ENCODE measurements around the gene ACTR3C. TPM values are rescaled to one million over a fixed set of nuclear protein-coding genes. Genes with fewer than 3 reads are reported as not detected.

The ACTR3C gene
- total and polyA plus RNA-seq, 12 donors: 6.6 to 50.0 (median 26.0) TPM

GRCh38 chr7:150332852-150333635 lies 9.7 kb upstream of the ACTR3C start:
- DNase-seq: peak in 4 of 7 donors; percentile 45 to 68 (median 58)
- peak overlapping the region in 1 of 5 donors; percentile 55 for H3K27ac ChIP-seq
- H3K4me3 ChIP-seq: no peak overlapping the region
- WGBS, 4 donors: 75 to 89% (median 85%) methylated on average over 12 to 18 of the region's 18 CpGs
- intact Hi-C loops (cut with DNase I): no loop called here
- no peak for TF ChIP-seq POLR2A (IDR thresholded peaks at IDR 0.05)
- no peak for TF ChIP-seq CTCF (IDR thresholded peaks at IDR 0.05)
- peaks cover 14 to 29% of the 10 kb centered on the region in 2 donors for H3K4me1 ChIP-seq (replicated peaks in 1 of 2)
- no peaks in the 10 kb centered on the region for H3K27me3 ChIP-seq
- peaks cover 0 to 52% of the 10 kb centered on the region in 2 donors for H3K36me3 ChIP-seq (replicated peaks in 1 of 2)
- H3K9me3 ChIP-seq (replicated peaks in 1 of 3): no peaks in the 10 kb centered on the region

GRCh38 chr7:150330211-150330885 lies 7.0 kb upstream of the ACTR3C start:
- Histone ChIP-seq H3K9me3 (replicated peaks in 1 of 3) (no peaks in the 10 kb centered on the region), H3K27ac (no peak overlapping the region), H3K4me3 (no peak overlapping the region), H3K4me1 (replicated peaks in 1 of 2) (peaks cover 2 to 23% of the 10 kb centered on the region in 2 donors), H3K27me3 (no peaks in the 10 kb centered on the region), H3K36me3 (replicated peaks in 1 of 2) (peaks cover 0 to 50% of the 10 kb centered on the region in 2 donors)
- WGBS, 4 donors: 93 to 94% (median 94%) methylated on average over 10 to 19 of the region's 19 CpGs
- peak in 1 of 7 donors; percentile 39 for DNase-seq
- intact Hi-C loops (cut with DNase I): no loop called here
- TF ChIP-seq CTCF (IDR thresholded peaks at IDR 0.05): no peak
- no peak for TF ChIP-seq POLR2A (IDR thresholded peaks at IDR 0.05)

GRCh38 chr7:150329331-150330120 lies 6.2 kb upstream of the ACTR3C start:
- DNase-seq: peak in 1 of 7 donors; percentile 42
- no peak overlapping the region for H3K4me3 ChIP-seq
- intact Hi-C loops (cut with DNase I): no loop called here
- no peaks in the 10 kb centered on the region for H3K27me3 ChIP-seq
- H3K4me1 ChIP-seq (replicated peaks in 1 of 2): peaks cover 0 to 25% of the 10 kb centered on the region in 2 donors
- no peaks in the 10 kb centered on the region for H3K9me3 ChIP-seq (replicated peaks in 1 of 3)
- no peak overlapping the region for H3K27ac ChIP-seq
- TF ChIP-seq CTCF (IDR thresholded peaks at IDR 0.05): no peak
- TF ChIP-seq POLR2A (IDR thresholded peaks at IDR 0.05): peak in 1 of 2 donors; percentile 17
- WGBS, 4 donors: 83 to 93% (median 87%) methylated on average over 16 to 22 of the region's 22 CpGs
- H3K36me3 ChIP-seq (replicated peaks in 1 of 2): peaks cover 0 to 50% of the 10 kb centered on the region in 2 donors

GRCh38 chr7:150327308-150327707 lies 4.0 kb upstream of the ACTR3C start:
- Histone ChIP-seq H3K9me3 (replicated peaks in 1 of 3) (no peaks in the 10 kb centered on the region), H3K4me3 (no peak overlapping the region), H3K4me1 (replicated peaks in 1 of 2) (peaks cover 8 to 33% of the 10 kb centered on the region in 2 donors), H3K27me3 (no peaks in the 10 kb centered on the region), H3K36me3 (replicated peaks in 1 of 2) (peaks cover 0 to 43% of the 10 kb centered on the region in 2 donors), H3K27ac (peak overlapping the region in 1 of 5 donors; percentile 13)
- 52 to 74% (median 57%) methylated on average over 3 of the region's 3 CpGs for WGBS, 4 donors
- intact Hi-C loops (cut with DNase I): no loop called here
- TF ChIP-seq CTCF (IDR thresholded peaks at IDR 0.05) (no peak), POLR2A (IDR thresholded peaks at IDR 0.05) (no peak)
- DNase-seq: peak in 2 of 7 donors; percentile 8 to 48

All from adrenal gland (tissue), 12 donors.